HepG2 (cell line): ENCODE results near the gene C17orf75. TPM values are rescaled to one million over a fixed set of nuclear protein-coding genes. Genes with fewer than 3 reads are reported as not detected.

ENCODE experiments used
- ERF ChIP-seq: IDR thresholded peaks from 2 replicates; pipeline ENCODE4 v1.6.1; 2018; ENCODE audit warnings: missing biosample characterization, missing genetic modification reagents
- FOXK1 ChIP-seq: sonication (generic); formaldehyde crosslinking; IDR thresholded peaks from 2 replicates; pipeline ENCODE4 v1.4.0; 2020; ENCODE audit warnings: low read depth, missing genetic modification reagents, borderline replicate concordance
- KAT7 ChIP-seq: IDR thresholded peaks from 2 replicates; pipeline ENCODE4 v1.6.1; 2018; ENCODE audit warnings: borderline replicate concordance, missing compliant biosample characterization
- MEIS2 ChIP-seq: sonication (generic); formaldehyde crosslinking; IDR thresholded peaks from 2 replicates; pipeline ENCODE4 v1.9.0; 2021; ENCODE audit warnings: mild to moderate bottlenecking, missing genetic modification reagents
- RXRA ChIP-seq: sonication (generic); formaldehyde crosslinking; IDR thresholded peaks from 2 replicates; pipeline ENCODE4 v1.5.1; 2020; ENCODE audit warnings: missing genetic modification reagents
- SP140L ChIP-seq: sonication (generic); formaldehyde crosslinking; IDR thresholded peaks from 2 replicates; pipeline ENCODE4 v1.4.0; 2020; ENCODE audit warnings: missing genetic modification reagents, borderline replicate concordance
- TARDBP ChIP-seq: sonication (generic); formaldehyde crosslinking; IDR thresholded peaks from 2 replicates; pipeline ENCODE4 v1.8.0; 2022; ENCODE audit warnings: mild to moderate bottlenecking, missing genetic modification reagents
- ZFP62 ChIP-seq: sonication (generic); formaldehyde crosslinking; IDR thresholded peaks from 2 replicates; pipeline ENCODE4 v1.4.0; 2020; ENCODE audit warnings: missing genetic modification reagents
- ZFYVE20 ChIP-seq: sonication (generic); formaldehyde crosslinking; IDR thresholded peaks from 2 replicates; pipeline ENCODE4 v1.8.0; 2023; ENCODE audit warnings: low read depth, mild to moderate bottlenecking, moderate library complexity, missing genetic modification reagents, borderline replicate concordance
- ZNF253 ChIP-seq: sonication (generic); formaldehyde crosslinking; IDR thresholded peaks from 2 replicates; pipeline ENCODE4 v1.8.0; 2022; ENCODE audit warnings: mild to moderate bottlenecking, missing genetic modification reagents, borderline replicate concordance
- ZNF616 ChIP-seq: sonication (generic); formaldehyde crosslinking; IDR thresholded peaks from 2 replicates; pipeline ENCODE4 v1.5.0; 2020; ENCODE audit warnings: low read depth, mild to moderate bottlenecking, missing genetic modification reagents
- ZNF777 ChIP-seq: sonication (generic); formaldehyde crosslinking; IDR thresholded peaks from 2 replicates; pipeline ENCODE4 v1.4.0; 2020; ENCODE audit warnings: missing genetic modification reagents
- polyA plus RNA-seq, 8 experiments: library from polyadenylated mRNA; depleted of rRNA in 3 of 8; stranded (reverse) in 7 of 8; unstranded in 1 of 8; fragments of >200 nt; fragmentation: Illumina TruSeq in 4 of 8; extraction: Trizol in 4 of 8; gene quantifications; 2 replicates each; pipeline versions ENCODE4 v1.2.1 to v1.2.3, GENCODE V29; 2011 to 2016; ENCODE audit warnings: low read depth in 4 of 8, missing spikeins in 1 of 8, mixed read lengths in 1 of 8; ENCODE audit not compliant: insufficient read depth in 1 of 8
- total RNA-seq, 5 experiments: library from RNA; depleted of rRNA; stranded (reverse); fragments of >200 nt; fragmentation: Illumina TruSeq; extraction: Trizol; gene quantifications; 2 replicates each; pipeline ENCODE4 v1.2.3, GENCODE V29; 2016; ENCODE audit warnings: low read depth in 1 of 5
- TF ChIP-seq, protein P1 (sequence below): sonication (generic); formaldehyde crosslinking; IDR thresholded peaks from 2 replicates; pipeline ENCODE4 v1.5.1; 2020; ENCODE audit warnings: mild to moderate bottlenecking, missing genetic modification reagents
- TF ChIP-seq, protein P2 (sequence below): sonication (generic); formaldehyde crosslinking; conservative IDR thresholded peaks from 2 replicates; pipeline ENCODE4 v1.4.0; 2020; ENCODE audit warnings: missing genetic modification reagents
- TF ChIP-seq, protein P3 (sequence below): sonication (generic); formaldehyde crosslinking; IDR thresholded peaks from 2 replicates; pipeline ENCODE4 v1.4.0; 2020; ENCODE audit warnings: missing genetic modification reagents, borderline replicate concordance
- TF ChIP-seq, protein P4 (sequence below): sonication (generic); formaldehyde crosslinking; IDR thresholded peaks from 2 replicates; pipeline ENCODE4 v1.4.0; 2020; ENCODE audit warnings: missing genetic modification reagents, borderline replicate concordance
- TF ChIP-seq, protein P5 (sequence below): IDR thresholded peaks from 2 replicates; pipeline ENCODE4 v1.6.1; 2012; ENCODE audit warnings: low read length, improper control_type of control experiment

The C17orf75 gene
- total and polyA plus RNA-seq, 2 of the 13 experiments (the other 11 are each of a cell fraction or from before 2014, with no cell fraction given) = 16.2 to 33.0 TPM

DNA sequence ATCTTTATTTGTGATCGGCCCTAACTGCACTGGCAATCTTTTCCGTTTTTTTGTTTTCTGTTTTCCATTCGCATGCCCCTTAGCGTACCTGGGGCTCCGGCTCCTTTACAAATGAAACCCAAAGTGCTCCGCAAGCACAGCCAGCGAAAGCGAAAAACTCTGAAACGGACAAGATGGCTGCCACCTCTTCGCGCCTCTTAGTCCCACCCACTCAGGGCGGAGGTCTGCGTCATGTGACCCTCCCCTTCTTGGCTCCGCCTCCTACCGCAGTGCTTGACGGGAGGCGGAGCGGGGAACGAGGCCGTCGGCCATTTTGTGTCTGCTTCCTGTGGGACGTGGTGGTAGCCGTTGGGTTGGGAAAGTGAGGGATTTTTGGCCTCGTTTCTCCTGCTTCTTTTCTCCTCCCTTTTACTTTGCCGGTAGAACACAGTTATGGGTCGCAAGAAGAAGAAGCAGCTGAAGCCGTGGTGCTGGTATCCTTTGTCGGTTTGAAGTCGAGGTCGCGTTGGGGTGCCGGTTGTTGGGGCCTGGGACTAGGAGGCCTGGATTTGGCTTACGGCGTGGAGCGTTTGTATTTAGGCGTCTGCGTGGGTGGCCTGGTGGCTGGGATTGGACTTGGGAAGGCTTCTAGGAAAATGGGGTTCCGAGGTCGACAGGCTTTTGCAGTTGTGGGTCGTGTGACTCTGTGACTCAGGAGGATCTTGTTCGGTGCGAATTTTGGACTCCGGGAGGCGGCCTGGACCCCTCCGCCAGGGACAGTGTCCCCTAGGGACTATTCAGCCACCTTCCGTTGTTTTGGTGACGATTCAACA is 8.1 kb upstream of the C17orf75 start, which contains the start of gene ZNF207 (continued):
- TF ChIP-seq, protein P1, sequence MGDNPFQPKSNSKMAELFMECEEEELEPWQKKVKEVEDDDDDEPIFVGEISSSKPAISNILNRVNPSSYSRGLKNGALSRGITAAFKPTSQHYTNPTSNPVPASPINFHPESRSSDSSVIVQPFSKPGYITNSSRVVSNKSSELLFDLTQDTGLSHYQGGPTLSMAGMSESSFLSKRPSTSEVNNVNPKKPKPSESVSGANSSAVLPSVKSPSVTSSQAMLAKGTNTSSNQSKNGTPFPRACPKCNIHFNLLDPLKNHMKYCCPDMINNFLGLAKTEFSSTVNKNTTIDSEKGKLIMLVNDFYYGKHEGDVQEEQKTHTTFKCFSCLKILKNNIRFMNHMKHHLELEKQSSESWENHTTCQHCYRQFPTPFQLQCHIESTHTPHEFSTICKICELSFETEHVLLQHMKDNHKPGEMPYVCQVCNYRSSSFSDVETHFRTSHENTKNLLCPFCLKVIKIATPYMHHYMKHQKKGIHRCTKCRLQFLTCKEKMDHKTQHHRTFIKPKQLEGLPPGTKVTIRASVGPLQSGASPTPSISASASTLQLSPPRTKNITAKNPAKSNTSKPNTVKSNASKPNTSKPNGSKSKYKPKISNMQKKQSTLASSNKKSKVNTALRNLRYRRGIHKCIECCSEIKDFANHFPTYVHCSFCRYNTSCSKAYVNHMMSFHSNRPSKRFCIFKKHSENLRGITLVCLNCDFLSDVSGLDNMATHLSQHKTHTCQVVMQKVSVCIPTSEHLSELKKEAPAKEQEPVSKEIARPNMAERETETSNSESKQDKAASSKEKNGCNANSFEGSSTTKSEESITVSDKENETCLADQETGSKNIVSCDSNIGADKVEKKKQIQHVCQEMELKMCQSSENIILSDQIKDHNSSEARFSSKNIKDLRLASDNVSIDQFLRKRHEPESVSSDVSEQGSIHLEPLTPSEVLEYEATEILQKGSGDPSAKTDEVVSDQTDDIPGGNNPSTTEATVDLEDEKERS (CRISPR knock-in tag) = peak; percentile 90
- no peak for TF ChIP-seq TARDBP (CRISPR knock-in tag)
- no peak; the same call in none of the 2 replicates for TF ChIP-seq RXRA
- TF ChIP-seq ZFP62 (CRISPR knock-in tag) = no peak
- TF ChIP-seq MEIS2 (CRISPR knock-in tag) = no peak; the same call in 1 of the 2 replicates
- TF ChIP-seq ZNF777 (CRISPR knock-in tag) = peak; percentile 45; the same call in 1 of the 2 replicates
- TF ChIP-seq KAT7 = peak; percentile 46; the same call in 1 of the 2 replicates
- no peak; the same call in 1 of the 2 replicates for TF ChIP-seq ERF (CRISPR knock-in tag)
- TF ChIP-seq ZNF253 (CRISPR knock-in tag) = no peak
- TF ChIP-seq, protein P2, sequence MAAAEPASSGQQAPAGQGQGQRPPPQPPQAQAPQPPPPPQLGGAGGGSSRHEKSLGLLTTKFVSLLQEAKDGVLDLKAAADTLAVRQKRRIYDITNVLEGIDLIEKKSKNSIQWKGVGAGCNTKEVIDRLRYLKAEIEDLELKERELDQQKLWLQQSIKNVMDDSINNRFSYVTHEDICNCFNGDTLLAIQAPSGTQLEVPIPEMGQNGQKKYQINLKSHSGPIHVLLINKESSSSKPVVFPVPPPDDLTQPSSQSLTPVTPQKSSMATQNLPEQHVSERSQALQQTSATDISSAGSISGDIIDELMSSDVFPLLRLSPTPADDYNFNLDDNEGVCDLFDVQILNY (CRISPR knock-in tag) = no peak
- no peak for TF ChIP-seq SP140L
- TF ChIP-seq, protein P3, sequence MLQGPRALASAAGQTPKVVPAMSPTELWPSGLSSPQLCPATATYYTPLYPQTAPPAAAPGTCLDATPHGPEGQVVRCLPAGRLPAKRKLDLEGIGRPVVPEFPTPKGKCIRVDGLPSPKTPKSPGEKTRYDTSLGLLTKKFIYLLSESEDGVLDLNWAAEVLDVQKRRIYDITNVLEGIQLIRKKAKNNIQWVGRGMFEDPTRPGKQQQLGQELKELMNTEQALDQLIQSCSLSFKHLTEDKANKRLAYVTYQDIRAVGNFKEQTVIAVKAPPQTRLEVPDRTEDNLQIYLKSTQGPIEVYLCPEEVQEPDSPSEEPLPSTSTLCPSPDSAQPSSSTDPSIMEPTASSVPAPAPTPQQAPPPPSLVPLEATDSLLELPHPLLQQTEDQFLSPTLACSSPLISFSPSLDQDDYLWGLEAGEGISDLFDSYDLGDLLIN (CRISPR knock-in tag) = no peak
- TF ChIP-seq FOXK1 (CRISPR knock-in tag) = no peak; the same call in 1 of the 2 replicates
- TF ChIP-seq, protein P4, sequence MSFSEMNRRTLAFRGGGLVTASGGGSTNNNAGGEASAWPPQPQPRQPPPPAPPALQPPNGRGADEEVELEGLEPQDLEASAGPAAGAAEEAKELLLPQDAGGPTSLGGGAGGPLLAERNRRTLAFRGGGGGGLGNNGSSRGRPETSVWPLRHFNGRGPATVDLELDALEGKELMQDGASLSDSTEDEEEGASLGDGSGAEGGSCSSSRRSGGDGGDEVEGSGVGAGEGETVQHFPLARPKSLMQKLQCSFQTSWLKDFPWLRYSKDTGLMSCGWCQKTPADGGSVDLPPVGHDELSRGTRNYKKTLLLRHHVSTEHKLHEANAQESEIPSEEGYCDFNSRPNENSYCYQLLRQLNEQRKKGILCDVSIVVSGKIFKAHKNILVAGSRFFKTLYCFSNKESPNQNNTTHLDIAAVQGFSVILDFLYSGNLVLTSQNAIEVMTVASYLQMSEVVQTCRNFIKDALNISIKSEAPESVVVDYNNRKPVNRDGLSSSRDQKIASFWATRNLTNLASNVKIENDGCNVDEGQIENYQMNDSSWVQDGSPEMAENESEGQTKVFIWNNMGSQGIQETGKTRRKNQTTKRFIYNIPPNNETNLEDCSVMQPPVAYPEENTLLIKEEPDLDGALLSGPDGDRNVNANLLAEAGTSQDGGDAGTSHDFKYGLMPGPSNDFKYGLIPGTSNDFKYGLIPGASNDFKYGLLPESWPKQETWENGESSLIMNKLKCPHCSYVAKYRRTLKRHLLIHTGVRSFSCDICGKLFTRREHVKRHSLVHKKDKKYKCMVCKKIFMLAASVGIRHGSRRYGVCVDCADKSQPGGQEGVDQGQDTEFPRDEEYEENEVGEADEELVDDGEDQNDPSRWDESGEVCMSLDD (CRISPR knock-in tag) = no peak; the same call in 1 of the 2 replicates
- TF ChIP-seq, protein P5, sequence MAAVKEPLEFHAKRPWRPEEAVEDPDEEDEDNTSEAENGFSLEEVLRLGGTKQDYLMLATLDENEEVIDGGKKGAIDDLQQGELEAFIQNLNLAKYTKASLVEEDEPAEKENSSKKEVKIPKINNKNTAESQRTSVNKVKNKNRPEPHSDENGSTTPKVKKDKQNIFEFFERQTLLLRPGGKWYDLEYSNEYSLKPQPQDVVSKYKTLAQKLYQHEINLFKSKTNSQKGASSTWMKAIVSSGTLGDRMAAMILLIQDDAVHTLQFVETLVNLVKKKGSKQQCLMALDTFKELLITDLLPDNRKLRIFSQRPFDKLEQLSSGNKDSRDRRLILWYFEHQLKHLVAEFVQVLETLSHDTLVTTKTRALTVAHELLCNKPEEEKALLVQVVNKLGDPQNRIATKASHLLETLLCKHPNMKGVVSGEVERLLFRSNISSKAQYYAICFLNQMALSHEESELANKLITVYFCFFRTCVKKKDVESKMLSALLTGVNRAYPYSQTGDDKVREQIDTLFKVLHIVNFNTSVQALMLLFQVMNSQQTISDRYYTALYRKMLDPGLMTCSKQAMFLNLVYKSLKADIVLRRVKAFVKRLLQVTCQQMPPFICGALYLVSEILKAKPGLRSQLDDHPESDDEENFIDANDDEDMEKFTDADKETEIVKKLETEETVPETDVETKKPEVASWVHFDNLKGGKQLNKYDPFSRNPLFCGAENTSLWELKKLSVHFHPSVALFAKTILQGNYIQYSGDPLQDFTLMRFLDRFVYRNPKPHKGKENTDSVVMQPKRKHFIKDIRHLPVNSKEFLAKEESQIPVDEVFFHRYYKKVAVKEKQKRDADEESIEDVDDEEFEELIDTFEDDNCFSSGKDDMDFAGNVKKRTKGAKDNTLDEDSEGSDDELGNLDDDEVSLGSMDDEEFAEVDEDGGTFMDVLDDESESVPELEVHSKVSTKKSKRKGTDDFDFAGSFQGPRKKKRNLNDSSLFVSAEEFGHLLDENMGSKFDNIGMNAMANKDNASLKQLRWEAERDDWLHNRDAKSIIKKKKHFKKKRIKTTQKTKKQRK = no peak
- no peak for TF ChIP-seq ZNF616 (CRISPR knock-in tag)
- TF ChIP-seq ZFYVE20 (CRISPR knock-in tag) = no peak; the same call in 1 of the 2 replicates
